Measurements from ENCODE around the gene TPK1.

DNA sequence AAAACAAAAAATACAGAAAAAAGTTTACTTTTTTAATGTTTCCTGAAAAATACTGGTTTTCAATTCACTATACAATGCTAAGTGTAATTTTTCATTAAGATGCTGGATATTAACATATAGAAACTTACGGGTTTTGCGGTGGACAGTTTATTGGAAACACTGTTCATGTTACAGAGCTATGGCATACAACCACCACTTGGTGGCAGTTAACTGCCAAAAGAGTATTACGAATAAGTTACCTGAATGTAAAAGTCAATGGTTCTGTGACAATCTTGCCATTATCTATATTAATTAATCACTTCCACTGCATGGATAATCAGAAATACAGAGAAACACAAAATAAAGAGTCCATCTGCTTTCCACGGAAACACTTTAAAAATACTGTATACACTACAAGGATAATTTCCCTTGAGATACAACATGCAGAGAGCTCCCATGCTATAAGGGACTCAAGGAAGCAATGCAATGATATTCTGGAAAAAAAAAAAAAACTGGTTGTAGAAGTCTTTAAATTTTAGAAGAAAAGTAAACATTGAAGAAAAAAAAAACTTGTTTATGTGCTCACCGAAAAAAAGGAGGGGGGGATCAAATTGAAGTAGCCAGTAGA is 97.0 kb downstream of the TPK1 start:
- TF ChIP-seq, protein P1, sequence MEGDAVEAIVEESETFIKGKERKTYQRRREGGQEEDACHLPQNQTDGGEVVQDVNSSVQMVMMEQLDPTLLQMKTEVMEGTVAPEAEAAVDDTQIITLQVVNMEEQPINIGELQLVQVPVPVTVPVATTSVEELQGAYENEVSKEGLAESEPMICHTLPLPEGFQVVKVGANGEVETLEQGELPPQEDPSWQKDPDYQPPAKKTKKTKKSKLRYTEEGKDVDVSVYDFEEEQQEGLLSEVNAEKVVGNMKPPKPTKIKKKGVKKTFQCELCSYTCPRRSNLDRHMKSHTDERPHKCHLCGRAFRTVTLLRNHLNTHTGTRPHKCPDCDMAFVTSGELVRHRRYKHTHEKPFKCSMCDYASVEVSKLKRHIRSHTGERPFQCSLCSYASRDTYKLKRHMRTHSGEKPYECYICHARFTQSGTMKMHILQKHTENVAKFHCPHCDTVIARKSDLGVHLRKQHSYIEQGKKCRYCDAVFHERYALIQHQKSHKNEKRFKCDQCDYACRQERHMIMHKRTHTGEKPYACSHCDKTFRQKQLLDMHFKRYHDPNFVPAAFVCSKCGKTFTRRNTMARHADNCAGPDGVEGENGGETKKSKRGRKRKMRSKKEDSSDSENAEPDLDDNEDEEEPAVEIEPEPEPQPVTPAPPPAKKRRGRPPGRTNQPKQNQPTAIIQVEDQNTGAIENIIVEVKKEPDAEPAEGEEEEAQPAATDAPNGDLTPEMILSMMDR (IDR thresholded peaks at IDR 0.05), result peak; percentile 50 to 86 (median 72)
- no peak for TF ChIP-seq POLR2A (IDR thresholded peaks at IDR 0.05)

Data from Peyer's patch (tissue), 4 donors.